ENCODE results near the gene TANC1.

- no peak for TF ChIP-seq CTCF (conservative IDR thresholded peaks at IDR 0.05; ENCODE audit: low read length)
- TF ChIP-seq EZH2phosphoT487 (IDR thresholded peaks at IDR 0.05; ENCODE audit: borderline replicate concordance) = no peak
Observed at GRCh38 chr2:159230145-159230877, 261.9 kb downstream of the TANC1 start.
